ENCODE results near the gene GOT2.

GRCh38 chr16:58678716-58679115 is 55.4 kb downstream of the GOT2 start:
- TF ChIP-seq POLR2A (IDR thresholded peaks at IDR 0.05) (no peak), CTCF (IDR thresholded peaks at IDR 0.05) (no peak)

Data from uterus (tissue), 2 donors.